HG03066 (cell line): ENCODE measurements around the gene MRPL37.
"Not testable (repeated sequence)": the region's sequence is repeated elsewhere in the genome, so short reads cannot be mapped to it uniquely, and the experiment has no call there.

ENCODE experiments used
- ATAC-seq: cut with Tn5 transposase; IDR thresholded peaks from one replicate; pipeline ENCODE4 v1.9.1; 2021; ENCODE audit warnings: low read depth; ENCODE audit not compliant: unreplicated experiment

MRPL37 gene

DNA sequence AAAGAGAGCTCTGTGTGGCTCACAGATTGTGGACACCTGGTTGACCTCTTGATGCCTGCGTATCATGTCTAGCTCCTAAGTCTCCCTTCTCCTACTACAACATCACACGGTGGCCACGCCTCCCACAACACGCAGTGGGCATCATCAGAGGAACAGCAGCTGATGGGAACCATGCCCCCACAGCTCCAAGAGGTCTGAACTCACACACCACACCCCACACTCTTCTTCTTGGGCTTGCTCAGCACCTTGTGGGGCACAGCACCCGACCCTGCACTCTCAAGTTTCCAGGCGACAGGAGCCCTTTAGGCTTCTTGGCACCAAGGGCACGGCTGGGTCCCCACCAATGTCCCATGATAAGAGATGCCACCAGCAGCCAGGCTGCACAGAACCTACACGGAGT is 28.4 kb upstream of the MRPL37 start:
- ATAC-seq, result no peak

DNA sequence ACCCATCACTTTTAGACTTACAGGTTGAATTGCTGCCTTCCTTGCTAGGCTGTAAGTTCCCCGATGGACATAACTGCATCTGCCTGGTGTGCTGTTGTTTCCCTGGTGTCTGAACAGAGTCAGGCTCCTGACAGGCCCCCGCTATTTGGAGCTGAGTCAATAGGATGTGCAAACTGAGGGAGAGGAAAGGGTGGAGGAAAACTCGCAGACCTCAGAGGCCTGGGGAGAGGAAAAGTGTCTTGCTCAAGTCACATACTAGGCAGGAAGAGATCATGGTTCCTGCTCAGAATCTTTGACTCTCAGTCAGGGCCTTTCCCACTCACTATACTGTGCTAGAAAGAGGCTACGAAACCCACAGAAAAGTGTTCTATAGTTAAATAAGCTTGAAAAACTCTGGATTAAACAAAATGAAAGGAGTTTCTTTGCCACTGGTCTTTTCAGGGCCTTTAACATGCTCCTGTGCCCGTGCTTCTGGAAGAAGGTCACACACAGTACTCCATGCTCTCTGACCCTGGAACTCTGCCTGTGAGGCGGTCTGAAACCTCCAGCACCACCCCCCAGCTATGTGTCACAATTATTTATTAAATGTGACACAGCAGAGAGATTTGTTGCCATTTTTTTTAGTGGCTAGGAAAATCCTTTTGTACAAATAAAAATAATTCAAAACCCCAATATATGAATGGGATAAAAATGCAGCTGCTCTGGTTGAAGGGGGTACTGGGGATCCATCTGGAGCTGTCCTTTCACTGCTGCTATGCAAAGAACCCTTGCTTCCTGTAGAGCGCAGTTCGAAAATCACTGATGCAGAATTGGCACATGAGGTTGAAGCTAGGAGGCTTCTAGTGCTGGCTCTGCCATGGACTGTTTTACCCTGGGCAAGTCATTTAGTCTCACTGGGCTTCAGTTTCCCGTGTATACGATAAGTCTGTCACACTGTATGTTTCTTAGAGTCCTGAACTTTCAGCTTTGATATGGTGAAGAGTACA is 27.1 kb upstream of the MRPL37 start:
- no peak for ATAC-seq

DNA sequence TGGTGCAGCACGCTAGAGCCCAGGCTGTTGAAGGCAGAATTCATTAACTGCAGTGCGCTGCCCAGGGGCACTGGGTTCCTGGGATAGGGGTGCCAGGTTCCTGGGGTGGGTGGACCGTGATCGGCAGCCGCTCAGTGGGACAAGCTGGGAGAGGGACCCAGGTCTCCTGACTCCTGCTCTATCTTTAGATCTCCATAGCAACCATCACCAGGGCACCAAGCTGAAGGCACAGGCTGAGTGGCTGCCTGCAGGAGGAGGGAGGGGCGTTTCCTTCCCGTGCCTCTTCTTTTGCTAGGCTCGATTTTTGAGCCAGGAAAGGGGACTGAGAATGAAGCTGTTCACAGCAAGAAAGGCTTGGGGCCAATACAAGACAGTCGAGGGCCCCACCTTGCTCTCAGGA is 26.3 kb upstream of the MRPL37 start:
- ATAC-seq, result no peak

DNA sequence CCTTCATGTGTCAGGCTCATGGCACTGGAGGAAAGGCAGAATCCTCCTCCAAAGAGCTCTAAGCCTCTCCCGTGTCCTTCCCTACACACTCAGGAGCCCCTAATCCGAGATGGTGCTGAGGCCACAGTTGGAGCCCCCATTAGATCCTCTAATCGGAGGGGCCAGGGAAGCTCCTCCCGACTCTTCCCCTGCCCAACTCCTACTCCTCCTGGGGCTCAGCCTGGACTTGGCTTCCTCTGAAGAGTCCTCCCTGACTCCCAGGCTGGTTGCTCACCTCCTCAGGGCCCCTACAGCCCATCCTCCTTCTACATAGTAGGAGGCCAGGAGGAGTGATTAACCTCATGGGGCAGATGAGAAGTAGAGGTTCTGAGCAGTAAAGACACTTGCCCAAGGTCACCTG is 25.9 kb upstream of the MRPL37 start:
- ATAC-seq, result no peak

DNA sequence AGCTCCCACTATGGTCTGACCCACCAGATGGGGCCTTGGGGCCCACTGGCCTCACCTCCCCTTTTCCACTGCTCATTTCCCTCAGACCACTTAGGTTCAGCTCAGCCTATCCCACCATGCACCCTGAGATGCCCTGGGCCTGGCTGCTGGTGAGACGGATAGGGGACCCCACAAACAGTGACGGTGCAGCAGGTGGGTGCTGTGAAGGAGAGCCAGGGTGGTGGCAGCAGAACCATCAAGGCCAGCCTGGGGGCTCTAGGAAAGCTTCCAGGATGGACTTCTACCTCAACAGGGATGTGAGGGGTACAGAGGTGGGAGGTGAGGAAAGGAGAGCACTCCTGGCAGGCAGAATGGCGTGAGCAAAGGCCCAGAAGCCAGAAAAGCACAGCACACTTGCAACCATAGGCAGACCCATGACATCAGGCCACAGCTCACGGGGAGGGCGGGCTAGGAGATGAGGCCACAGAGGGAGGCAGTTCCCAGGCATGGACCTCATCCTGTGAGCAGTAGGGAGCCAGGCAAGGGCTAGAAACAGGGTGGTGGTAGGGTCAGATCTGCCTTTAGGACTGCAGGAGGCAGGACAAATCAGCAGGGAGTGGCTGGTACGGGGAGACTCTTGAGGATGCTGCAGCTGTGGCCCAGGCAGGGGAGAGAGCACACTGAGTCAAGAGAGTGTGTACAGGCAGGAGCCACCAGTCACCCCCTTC is 23.2 kb upstream of the MRPL37 start:
- no peak for ATAC-seq

DNA sequence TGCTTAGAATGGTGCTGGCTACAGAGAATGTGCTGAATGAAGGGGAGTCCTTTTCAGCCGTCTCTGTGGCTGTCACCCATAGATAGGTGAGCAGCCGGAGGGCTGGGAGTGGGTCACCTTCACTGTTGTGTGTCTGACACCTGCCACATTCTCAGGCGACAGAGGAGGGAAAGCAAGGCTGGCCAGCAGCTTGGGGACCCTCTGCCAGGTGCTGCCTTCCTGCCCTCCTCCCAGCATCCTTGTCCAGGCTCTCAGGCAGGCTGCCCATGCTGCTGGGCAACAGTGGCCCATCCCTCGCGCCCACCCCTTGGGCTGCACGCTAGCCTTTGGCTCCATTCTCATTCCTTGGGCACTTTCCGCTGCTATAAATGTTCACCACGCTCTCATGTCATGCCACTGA is 22.2 kb upstream of the MRPL37 start:
- no peak for ATAC-seq

DNA sequence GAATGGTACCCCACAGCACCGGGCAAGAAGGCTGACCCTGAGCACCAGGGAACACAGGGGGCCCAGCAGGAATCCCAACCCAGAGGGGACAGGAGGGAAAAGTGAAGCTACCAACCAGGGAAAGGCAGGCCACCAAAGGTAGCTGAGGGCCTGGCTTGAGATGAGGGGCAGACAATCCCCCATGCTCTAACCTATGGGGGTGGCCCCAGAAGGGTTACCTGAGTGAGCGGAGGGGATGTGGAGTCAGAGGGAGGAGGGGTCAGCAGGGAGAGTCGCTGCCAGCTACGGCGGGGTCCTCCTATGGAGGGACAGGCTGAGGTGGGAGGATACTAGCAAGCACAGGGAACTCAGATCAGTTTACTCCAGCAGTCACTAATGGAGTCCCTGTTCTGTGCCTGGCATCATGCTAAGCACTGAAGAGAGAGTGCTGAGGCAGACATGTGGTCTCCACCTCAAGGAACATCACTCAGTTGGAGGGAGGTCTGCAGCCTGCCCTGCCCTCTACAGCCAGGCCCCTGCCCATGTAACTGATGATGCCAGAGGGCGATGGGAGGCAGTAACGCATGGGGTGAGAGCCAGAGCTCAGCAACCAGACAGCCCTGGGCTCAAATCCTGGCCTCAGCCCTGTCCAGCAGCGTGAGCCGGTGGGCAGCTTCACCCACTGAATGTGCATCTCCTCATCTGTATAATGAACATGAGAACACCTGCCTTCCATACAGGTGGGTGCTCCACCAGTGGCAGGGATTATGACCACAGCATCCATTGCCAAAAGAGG is 21.5 kb upstream of the MRPL37 start:
- no peak for ATAC-seq

DNA sequence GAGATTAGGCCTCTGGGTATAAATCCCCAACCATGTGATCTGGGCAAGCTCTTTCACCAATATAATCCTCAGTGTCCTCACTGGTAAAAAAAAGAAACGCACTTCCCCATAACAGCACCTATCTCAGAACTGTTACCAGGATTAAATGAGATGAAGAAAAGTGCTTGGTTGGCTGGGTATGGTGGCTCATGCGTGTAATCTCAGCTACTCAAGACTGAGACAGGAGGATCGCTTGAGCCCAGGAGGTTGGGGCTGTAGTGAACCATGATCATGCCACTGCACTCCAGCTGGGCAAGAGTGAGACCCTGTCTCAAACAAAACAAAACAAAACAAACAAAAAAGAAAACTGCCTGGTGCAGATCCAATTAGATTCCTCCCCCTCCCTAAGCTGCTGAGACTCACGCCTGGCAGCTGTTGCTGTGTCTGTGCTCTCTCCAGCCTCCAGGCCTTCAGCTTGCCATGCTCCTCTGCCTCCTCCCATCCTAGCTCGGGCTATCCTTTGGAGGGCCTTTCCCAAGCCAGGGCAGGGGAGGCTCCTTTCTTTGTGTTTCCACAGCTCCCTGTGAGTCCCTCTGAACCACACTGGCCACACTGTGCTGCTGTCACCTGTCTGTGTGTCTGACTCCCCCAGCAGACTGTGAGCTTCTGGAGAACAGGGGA is 19.1 kb upstream of the MRPL37 start:
- ATAC-seq, result no peak

DNA sequence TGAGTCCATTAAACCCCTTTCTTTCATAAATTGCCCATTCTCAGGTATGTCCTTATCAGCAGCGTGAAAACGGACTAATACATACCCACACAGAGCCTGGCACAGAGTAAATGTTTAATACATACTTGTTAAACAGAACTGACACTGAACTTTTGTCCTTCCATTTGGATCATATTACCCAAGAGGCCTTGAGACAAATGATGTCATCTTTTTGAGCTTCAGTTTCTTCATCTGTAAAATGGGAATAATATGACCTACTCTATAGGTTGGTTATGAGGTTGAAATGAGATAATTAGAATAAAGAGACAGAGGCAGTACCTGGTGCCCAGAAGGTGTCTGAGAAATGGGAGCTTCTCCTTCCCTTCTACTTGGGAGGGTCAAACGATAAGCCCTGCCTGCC is 13.9 kb upstream of the MRPL37 start:
- ATAC-seq, result no peak

DNA sequence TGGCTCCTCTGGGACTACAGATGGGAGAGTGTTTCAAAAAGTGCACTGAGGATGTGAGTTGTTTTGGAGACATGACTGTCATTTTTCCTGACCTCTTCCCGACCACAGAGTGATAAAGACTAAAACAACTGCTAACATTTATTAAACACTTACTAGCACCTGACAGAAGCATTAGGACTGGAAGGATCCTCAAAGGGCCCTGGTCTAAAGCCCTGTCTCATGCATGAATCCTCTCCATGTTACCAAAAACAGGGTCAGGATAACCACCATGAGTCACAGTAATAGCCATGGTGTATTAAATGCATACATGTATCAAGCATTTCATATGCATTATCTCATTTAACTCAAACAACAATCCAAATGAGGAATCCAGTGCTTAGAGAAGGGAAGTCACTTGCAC is 11.7 kb upstream of the MRPL37 start:
- ATAC-seq, result no peak

DNA sequence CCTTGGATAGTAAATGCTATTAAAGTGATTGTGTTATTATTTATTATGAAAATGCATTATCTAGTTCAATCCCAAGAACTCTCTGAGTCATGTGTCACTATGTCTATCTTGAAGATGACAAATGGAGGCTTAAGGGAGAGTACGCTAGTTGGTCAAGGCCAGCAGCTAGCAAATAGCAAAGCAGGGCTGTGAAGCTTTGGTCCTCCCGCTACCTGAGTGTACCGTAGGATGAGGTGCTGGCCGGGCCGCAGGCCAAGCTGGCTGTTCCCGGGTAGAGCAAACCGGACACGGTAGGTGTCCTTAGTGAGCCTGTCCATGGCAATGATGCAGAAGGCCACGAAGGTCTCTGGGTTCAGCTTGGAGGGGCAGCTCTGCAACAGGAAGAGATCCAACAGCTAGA is 9.4 kb upstream of the MRPL37 start:
- no peak for ATAC-seq

DNA sequence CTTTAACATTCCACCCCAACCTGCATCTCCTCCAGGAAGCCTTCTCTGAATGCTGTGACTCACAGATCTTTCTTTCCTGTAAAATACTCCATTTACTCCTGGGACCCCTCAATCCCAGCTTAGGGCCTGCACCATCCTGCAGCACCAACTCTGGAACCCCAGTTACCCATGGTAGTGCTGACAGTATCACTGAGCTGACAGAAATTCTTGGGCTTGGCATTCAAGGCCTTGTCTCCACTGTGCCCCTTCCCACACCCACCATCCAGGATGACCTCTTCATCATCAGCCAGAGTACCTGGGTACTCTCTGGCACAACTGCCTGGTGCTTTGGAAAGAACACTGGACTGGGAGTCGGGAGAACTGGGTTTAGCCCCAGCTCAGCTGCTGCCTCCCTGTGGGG is 8.4 kb upstream of the MRPL37 start:
- no peak for ATAC-seq

DNA sequence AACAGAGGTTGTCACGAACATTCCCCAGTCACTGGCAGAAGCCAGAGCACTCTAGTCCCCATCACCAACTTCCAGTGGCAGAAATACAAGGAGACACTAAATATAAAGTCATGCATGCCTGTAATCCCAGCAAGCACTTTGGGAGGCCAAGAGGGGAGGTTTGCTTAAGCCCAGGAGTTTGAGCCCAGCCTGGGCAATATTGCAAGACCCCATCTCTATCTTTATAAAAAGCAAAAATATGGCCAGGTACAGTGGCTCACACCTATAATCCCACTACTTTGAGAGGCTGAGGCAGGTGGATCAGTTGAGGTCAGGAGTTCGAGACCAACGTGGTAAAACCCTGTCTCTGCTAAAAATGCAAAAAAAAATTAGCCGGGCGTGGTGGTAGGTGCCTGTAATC is 6.5 kb upstream of the MRPL37 start:
- ATAC-seq, result no peak

DNA sequence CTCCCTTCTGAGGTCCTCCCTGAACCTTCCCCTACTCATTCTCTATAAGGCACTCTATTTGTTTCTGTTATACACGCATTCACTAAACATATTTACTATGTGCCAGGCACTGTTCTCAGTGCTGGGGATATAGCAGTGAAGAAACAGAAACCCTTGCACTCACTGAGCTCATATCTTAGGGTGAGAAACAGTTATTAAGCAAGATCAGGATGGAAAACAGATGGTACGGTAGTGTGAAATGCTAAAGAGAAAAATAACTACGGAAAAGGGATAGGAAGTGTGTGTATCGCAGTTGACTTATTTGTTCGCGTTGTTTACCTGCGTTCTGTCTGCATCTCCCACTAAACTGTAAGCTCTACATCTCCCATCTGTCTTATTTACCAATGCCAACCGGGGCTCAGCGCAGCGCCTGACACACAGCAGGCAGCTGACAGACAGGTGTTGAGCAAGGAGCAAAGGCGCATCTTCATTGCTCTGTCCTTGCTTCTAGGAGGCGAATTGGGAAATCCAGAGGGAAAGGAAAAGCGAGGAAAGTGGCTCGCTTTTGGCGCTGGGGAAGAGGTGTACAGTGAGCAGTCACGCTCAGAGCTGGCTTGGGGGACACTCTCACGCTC is 709 bp upstream of the MRPL37 start:
- ATAC-seq, result no peak

DNA sequence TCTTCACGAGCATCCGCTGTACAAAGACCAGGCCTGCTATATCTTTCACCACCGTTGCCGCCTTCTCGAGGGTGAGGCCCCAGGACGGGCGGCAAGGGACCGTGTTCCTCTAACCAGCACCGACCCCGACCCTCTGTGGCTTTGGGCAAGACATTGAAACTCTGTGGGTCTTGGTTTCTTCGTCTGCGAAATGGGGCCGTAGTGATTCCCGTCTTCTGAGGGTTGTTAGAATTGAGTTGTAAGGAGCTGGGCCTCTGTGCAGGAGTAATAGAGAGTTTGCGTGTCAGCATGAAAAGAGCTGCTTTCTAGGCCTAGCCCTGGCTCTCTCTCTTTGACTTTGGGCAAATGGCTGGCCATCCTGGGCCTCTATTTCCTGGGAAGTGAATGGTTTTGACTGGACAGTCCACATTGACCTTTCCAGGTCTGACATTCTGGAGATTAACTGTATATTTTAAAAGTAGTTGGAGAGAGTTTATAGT is 591 bp downstream of the MRPL37 start:
- peak; percentile 18 for ATAC-seq

DNA sequence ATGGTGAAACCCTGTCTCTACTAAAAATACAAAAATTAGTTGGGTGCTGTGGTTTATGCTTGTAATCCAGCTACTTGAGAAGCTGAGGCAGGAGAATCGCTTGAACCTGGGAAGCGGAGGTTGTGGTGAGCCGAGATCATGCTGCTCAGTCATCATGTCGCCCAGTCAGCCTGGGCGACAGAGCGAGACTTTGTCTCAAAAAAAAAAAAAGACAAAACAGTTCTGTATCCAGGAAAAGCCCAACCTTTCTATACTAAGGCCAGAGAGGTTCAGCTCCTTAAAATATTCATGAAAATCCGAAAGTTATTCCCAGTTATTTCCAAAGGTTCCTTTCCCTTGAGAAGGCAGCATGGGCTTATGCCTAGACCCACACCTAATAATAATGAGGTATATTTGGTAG is 4.2 kb downstream of the MRPL37 start:
- ATAC-seq, result no peak

DNA sequence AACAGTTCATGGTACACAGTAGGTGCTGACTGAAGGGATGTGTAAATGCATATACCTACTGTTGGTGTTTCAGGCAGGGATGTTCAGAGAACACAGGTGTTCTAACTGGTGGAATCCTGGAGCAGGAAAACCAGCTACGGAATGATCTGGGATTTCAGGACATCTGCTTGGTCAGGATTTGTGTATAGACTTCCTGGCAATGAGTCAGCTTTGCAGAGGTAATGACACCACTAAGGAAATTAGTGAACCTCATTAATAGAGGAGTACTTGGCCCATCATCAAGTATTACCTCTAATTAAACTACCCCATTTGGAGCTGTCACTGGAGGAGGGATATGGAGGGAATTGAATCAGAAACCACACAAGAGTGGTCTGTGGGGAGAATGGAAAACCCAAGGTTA is 7.3 kb downstream of the MRPL37 start:
- no peak for ATAC-seq

DNA sequence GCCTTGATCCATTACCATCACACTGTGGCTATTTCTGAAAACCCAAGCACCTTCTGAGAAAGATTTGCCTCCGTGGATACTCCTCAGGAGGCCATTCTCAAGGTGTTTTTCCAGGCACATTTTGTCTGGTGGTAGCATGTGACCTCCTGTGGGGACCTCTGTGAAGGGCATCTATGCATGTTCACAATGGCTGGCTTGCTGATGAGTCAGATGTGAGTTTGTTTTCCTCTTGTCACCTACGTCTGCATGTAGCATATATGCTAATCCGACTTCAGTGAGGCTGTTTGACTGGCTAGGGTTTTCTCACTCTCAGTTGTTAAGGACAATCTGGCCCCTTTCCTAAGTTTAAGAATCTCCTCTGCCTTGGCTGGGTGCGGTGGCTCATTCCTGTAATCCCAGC is 7.9 kb downstream of the MRPL37 start:
- ATAC-seq, result not testable (repeated sequence)

DNA sequence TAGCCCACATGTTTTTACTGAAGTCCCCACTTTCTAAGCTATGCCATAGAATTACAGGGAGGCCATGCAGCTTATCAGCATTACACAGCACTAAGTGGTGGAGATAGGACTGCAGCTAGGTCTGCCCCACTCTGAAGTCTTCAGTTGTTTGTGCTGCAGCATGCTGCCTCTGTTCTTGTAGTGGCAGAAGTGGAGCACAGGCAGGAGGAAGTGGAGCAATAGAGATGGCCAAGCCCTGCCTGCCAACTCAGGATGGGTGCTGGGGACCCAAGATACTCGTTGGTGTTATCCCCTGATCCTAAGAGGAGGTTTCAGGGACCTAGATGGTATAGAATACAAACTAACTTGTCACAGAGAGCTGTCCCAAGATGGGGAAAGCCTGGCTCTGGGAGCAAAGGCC is 12.9 kb downstream of the MRPL37 start:
- ATAC-seq, result no peak

DNA sequence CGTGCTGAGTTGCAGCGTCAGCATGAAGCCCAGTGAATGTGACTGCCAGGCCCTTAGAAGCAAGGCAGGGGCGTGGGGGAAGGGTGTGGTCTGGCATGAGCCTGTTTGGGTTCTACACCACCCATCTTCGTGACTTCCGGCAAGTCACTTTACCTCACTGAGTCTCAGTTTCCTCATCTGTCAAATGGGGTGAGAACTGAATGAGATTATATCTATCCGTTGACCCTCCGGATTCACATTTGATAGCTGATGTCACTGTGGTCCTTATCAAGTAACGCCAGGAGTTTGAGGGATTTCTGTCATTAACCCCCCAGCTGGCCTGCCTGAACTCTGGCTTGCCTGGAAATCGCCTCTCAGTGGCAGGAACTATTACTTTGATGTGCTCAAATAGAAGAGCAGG is 15.6 kb downstream of the MRPL37 start:
- no peak for ATAC-seq
